HG03039 (cell line): ENCODE results near the gene FGD2.

ENCODE experiments used
- ATAC-seq: cut with Tn5 transposase; IDR thresholded peaks from one replicate; pipeline ENCODE4 v1.9.1; 2021; ENCODE audit warnings: mild to moderate bottlenecking, moderate library complexity; ENCODE audit not compliant: unreplicated experiment

The FGD2 gene, protein sequence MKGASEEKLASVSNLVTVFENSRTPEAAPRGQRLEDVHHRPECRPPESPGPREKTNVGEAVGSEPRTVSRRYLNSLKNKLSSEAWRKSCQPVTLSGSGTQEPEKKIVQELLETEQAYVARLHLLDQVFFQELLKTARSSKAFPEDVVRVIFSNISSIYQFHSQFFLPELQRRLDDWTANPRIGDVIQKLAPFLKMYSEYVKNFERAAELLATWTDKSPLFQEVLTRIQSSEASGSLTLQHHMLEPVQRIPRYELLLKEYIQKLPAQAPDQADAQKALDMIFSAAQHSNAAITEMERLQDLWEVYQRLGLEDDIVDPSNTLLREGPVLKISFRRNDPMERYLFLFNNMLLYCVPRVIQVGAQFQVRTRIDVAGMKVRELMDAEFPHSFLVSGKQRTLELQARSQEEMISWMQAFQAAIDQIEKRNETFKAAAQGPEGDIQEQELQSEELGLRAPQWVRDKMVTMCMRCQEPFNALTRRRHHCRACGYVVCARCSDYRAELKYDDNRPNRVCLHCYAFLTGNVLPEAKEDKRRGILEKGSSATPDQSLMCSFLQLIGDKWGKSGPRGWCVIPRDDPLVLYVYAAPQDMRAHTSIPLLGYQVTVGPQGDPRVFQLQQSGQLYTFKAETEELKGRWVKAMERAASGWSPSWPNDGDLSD

GRCh38 chr6:37005061-37005810, at the start of gene FGD2:
FGD2 (plus strand) TSS chr6:37005655; CDS start chr6:37005818, 163 bp downstream.
- ATAC-seq = peak; percentile 47

DNA sequence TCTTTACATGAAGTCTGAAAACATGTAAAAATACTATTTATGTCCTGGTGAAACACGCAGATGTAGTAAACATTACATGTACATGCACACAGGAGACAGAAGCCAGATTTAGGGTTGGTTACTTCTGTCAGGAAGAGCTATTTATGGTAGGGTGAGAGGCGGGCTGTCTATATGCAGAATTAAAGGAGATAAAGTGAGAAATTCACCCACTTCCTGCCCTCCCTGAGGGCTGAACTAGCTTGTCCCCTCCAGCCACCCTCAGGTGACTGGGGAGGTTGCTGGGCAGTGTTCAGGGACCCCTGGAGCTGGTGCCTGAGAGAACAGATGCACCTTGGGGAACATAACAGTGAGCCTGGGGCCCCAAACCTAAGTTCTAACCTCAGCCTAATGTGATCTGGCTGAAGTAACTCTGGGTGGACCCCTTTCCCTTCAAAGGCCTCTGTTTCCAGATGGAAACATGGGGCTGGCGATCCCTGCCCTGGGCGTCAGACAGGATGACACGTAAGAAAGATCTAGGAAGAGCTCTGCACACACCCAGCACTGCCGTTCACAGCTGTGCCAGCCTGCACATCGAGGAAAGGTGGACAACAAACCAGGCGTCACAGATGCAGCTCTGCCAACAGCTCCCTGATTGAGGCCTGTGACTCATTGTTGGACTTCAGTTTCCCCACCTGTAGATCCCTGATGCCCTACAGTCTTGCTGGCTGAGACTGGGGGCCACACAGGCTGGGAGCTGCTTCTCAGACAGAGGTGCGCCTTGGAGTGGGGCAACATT, 49.6 kb upstream of the FGD2 start:
- ATAC-seq = no peak

GRCh38 chr6:36956446-36956820, 49.0 kb upstream of the FGD2 start:
- ATAC-seq = no peak

DNA sequence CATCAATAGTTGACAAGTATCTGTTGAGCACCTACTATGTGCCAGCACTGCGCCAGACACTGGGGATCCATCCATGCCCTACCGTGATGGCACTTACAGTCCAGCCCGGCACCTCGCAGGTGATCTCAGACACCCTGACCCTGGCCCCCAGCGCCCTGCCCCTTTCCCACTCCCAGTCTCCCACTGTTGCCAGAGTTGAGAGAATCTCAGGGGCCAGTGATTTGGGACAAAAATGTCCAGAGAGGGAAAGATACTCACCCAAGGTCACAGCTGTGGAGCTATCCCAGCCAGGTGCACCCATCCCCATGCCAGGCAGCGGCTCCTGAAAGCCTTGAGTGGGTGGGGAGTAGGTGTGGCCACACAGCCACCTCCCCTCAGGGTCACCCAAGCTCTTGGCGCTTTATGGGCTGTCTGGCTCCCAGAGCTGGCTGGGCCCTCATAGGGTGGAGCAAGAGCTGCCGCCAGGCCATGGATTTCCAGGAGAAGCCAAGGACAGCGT, 47.6 kb upstream of the FGD2 start:
- ATAC-seq = no peak

DNA sequence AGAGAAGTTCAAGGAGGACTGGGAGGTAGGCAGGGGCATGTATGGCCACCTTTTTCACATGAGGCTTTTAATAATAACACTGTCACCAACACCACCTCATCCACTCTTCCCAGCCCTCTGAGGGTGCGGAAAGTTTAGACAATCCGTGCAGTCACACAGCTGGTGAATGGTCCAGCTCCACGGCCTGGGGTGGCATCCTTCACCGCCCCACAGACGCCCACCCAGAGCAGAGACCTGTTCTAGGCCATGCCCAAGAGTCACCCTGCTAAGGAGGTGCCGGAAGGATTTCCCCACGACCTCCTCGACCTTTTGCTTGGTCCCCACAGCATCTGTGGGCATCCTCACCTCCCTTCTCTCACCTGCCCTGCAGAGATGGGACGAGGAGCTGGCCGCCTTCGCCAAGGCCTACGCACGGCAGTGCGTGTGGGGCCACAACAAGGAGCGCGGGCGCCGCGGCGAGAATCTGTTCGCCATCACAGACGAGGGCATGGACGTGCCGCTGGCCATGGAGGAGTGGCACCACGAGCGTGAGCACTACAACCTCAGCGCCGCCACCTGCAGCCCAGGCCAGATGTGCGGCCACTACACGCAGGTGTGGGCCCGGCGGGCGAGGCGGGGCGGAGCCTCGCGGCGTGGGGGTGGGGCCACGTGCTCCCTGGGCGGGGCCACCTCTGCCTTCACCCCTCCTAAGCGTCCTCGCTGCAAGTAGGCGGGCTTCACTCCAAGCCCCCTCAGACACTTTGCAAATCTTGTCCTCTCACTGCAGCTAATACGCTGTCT, 46.5 kb upstream of the FGD2 start:
- no peak for ATAC-seq

- no peak for ATAC-seq
Measured at GRCh38 chr6:36959555-36960250, 45.8 kb upstream of the FGD2 start.

DNA sequence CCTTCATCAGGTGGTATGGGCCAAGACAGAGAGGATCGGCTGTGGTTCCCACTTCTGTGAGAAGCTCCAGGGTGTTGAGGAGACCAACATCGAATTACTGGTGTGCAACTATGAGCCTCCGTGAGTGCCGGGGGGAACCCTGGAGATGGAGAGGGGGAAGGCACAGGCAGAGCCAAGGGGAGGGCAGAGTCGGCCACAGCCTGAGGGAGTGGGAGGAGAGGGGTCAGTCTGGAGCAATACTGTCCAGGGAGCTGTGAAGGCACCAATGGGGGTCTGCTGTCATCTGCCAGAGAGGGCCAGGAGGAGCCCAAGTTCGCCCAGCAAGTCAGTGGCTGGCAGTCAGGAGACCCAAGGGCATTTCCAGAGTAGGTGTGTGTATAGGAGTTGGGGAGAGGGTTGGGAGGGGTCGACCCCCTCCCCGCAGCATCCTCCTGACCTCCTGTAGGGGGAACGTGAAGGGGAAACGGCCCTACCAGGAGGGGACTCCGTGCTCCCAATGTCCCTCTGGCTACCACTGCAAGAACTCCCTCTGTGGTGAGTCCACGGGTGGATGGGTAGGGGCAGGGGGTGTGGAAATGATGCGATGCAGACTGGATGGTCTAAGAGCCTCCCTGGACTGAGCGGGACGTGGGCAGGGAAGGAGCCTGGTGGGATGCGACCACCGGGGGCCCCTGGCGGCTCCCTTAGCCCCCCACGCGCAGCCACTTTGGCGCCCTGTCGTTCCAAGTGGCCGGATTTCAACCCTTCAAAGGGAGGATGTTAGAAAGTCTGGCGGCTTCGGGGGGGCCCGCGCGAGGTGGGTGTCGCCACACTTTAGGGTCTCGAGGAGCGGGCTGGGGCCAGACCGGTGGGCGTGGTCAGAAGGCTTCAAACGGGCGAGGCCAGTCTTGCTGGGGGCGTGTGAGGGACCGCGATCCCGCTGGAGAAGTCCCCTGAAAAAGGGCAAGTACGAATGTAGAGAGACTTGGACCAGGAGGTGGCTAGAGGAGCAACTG, 43.7 kb upstream of the FGD2 start:
- no peak for ATAC-seq

- no peak for ATAC-seq
Measured at GRCh38 chr6:36962874-36963273, 42.6 kb upstream of the FGD2 start.

GRCh38 chr6:36963451-36964290, 41.8 kb upstream of the FGD2 start:
- ATAC-seq = no peak

DNA sequence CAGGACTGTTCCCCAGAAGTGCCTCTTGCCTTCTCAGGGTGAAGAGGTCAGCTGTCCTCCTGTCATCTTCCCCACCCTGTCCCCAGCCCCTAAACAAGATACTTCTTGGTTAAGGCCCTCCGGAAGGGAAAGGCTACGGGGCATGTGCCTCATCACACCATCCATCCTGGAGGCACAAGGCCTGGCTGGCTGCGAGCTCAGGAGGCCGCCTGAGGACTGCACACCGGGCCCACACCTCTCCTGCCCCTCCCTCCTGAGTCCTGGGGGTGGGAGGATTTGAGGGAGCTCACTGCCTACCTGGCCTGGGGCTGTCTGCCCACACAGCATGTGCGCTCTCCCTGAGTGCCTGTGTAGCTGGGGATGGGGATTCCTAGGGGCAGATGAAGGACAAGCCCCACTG, 41.1 kb upstream of the FGD2 start:
- no peak for ATAC-seq

DNA sequence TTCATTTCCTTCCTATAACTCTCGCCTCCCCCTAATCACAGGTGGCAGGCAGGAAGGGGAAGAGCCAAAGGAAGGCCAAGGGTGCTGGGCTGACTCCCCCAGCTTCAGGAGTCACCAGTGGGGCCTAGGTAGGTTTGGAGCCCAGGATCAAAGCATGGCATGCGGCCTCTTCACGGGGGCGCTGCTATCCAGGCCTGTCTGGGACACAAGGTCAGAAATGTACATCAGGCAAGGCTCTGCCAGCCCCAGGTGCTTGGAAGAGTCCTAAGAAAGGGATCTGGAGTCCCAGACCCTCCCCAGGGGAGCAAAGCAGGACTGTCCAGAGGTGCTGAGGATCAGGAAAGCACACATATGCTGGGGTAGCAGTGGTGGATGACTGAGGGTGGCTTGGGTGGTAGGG, 40.5 kb upstream of the FGD2 start:
- no peak for ATAC-seq

GRCh38 chr6:36967301-36967700, 38.2 kb upstream of the FGD2 start:
- ATAC-seq = no peak

- ATAC-seq = no peak
Measured at GRCh38 chr6:36967757-36968156, 37.7 kb upstream of the FGD2 start.

DNA sequence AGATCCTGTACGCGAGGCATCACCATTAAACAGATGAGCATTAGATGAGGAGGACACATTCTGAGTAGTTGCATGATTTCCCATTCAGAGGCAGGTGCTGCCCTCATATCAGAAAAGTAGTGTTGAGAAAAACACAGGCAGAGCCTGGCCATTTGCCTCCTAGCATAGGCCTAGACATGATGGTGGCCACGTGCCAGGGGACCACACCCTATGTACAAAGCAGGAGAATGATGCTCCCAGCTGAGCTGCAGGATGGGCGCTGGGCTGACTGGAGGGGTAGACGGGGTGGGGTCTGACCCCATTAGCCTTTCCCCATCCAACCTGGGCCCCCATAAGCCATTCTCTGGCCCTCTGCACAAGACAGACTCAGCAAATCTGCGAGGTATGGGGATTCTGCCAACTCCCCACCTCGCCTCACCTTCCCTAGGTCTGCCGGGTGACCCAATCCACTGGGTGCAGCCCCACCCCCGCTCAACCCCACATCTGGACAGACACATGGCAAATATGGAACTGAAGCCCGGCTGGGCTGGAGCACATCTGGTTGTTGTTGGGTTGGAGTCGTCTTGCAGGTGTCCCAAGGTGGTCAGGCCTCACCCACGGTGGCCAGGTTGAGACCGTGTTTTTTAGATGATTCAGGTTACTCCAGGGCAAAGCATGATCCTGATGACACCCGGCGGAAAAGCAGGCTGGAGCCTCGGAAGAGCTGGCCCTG, 37.0 kb upstream of the FGD2 start:
- ATAC-seq = no peak

DNA sequence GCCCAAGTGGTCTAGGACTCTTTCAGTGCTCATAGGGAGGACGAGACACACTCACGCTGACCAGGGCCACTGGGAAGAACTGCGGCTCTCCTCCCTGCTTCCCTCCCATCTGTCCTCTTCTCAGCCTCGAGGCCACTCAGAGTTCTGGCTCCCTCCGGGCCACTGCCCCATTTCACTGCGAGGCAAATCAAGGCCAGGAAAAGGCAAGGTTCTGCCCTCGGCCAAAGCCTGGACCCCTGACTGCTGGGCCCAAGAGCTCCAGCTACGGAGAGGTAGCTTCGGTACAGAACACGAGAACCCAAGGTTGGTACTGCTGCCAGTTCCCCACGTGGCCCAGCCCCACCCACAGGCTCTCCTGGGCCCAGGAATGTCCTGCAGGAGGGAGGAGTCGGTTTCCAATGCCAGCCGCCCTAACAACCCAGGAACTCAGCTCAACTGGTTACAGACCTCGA, 36.2 kb upstream of the FGD2 start:
- ATAC-seq = no peak

DNA sequence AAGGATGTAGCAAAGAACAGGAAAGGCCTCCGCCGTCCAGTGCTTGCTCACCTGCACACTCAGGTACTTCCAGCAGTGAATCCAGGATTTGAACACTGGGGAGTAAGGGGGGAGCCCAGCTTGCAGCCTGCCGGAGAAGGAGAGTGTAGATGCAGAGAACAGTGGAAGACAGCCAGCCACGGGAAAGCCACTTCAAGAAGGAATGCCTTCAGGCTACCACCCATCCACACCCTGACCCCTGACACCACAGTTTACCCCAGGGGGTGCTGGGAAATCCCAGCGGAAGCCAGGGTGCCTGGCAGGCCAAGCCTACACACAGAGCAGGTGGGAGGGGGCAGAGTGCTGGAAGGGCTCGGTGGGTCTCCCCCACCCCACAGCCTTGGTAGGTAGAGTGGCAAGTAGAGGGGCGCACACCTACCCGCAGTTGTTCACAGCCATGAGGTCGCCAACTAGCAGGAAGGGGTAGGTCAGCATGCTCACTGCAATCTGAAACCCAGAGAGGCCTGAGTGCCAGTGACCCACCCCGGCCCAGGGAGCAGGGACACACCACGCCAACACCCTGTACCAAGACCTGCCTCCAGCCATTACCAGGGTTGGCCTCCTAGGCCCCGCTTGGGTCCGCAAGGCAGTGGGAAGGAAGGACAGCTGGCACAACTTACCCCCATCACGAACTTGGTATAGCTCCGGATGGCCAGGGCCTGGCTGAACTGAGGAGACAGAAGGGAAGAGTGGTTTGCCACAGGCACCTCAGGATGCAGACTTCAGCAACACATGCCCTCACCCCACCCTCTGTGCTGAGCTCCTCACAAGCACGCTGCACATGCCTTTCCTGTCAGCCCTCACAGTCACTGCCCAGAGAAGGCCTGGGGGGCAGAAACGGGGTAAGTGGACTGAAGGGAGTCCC, 35.2 kb upstream of the FGD2 start:
- ATAC-seq = no peak
